IMR-90 (cell line): ENCODE results near the gene USP35. TPM values are rescaled to one million over a fixed set of nuclear protein-coding genes. Genes with fewer than 3 reads are reported as not detected.

Experiments
- ATAC-seq: fragments of 200-7000 bp; cut with Tn5 transposase; 2 replicates; pipeline ENCODE4 v1.9.1; 2020; ENCODE audit warnings: low read depth, mild to moderate bottlenecking, moderate library complexity
- BruUV-seq: library from RNA; stranded (reverse); fragments of 400-500 nt; replicated peaks from 2 replicates; lab custom pipeline; 2021; lab: Mats Ljungman, UMichigan
- CTCF ChIA-PET: fragments of 300-600 bp; formaldehyde crosslinking; extraction: SDS; loops from one replicate; lab custom pipeline; 2021; ENCODE audit warnings: antibody characterized with exemption; lab: Yijun Ruan, JAX
- POLR2A ChIA-PET: fragments of 300-600 bp; sonication (Branson Sonifier 250); formaldehyde crosslinking; loops from one replicate; lab custom pipeline; 2022; ENCODE audit warnings: antibody characterized with exemption; ENCODE audit not compliant: unreplicated experiment; lab: Charles Lee
- DNase-seq: peaks from one replicate; pipeline ENCODE4 v3.0.0; 2013
- H2AFZ ChIP-seq: replicated peaks from 2 replicates; pipeline ENCODE3; 2013; ENCODE audit warnings: low read length, mild to moderate bottlenecking; ENCODE audit not compliant: poor library complexity
- H2AK5ac ChIP-seq: 2 replicates; pipeline ENCODE4 v1.6.1; 2013; ENCODE audit warnings: low read depth, low read length, inconsistent platforms
- H2AK9ac ChIP-seq: replicated peaks from 2 replicates; pipeline ENCODE3; 2013; ENCODE audit warnings: mild to moderate bottlenecking, low read depth, low read length, moderate library complexity; ENCODE audit not compliant: poor library complexity
- H2BK120ac ChIP-seq: 2 replicates; pipeline ENCODE4 v1.6.1; 2013; ENCODE audit warnings: low read depth, low read length, inconsistent platforms
- H2BK15ac ChIP-seq: 3 replicates; pipeline ENCODE4 v1.6.1; 2013; ENCODE audit warnings: low read depth, low read length, inconsistent platforms
- H2BK20ac ChIP-seq: 2 replicates; pipeline ENCODE4 v1.6.1; 2013; ENCODE audit warnings: low read depth, mild to moderate bottlenecking, inconsistent platforms, low read length, moderate library complexity
- H2BK5ac ChIP-seq: 2 replicates; pipeline ENCODE4 v1.6.1; 2013; ENCODE audit warnings: mild to moderate bottlenecking, low read depth, low read length, inconsistent platforms; ENCODE audit not compliant: poor library complexity, severe bottlenecking
- H3K14ac ChIP-seq: replicated peaks from 2 replicates; pipeline ENCODE4 v1.6.1; 2013; ENCODE audit warnings: low read depth, low read length, inconsistent platforms
- H3K18ac ChIP-seq: 2 replicates; pipeline ENCODE4 v1.6.1; 2013; ENCODE audit warnings: low read depth, low read length, control low read depth
- H3K23ac ChIP-seq: 2 replicates; pipeline ENCODE4 v1.6.1; 2013; ENCODE audit warnings: low read depth, low read length, inconsistent platforms
- H3K27ac ChIP-seq: 2 replicates; pipeline ENCODE4 v1.5.1; 2013; ENCODE audit warnings: mild to moderate bottlenecking, control low read depth, low read length; ENCODE audit not compliant: insufficient read depth
- H3K27me3 ChIP-seq: 2 replicates; pipeline ENCODE4 v1.6.1; 2013; ENCODE audit warnings: low read length; ENCODE audit not compliant: control insufficient read depth, insufficient read depth
- H3K36me3 ChIP-seq: 2 replicates; pipeline ENCODE4 v1.6.1; 2013; ENCODE audit warnings: low read length, mixed read lengths; ENCODE audit not compliant: control insufficient read depth, insufficient read depth
- H3K4ac ChIP-seq: 2 replicates; pipeline ENCODE4 v1.6.1; 2013; ENCODE audit warnings: low read depth, low read length, inconsistent platforms
- H3K4me1 ChIP-seq: 2 replicates; pipeline ENCODE4 v1.6.1; 2013; ENCODE audit warnings: low read length, mixed read lengths; ENCODE audit not compliant: control insufficient read depth, insufficient read depth
- H3K4me2 ChIP-seq: 2 replicates; pipeline ENCODE4 v1.6.1; 2013; ENCODE audit warnings: low read depth, mild to moderate bottlenecking, control low read depth, low read length, moderate library complexity
- H3K4me3 ChIP-seq: 2 replicates; pipeline ENCODE4 v1.5.1; 2013; ENCODE audit warnings: low read depth, mild to moderate bottlenecking, control low read depth, low read length, moderate library complexity; ENCODE audit not compliant: insufficient read depth
- H3K56ac ChIP-seq: 2 replicates; pipeline ENCODE4 v1.6.1; 2013; ENCODE audit warnings: low read length, inconsistent platforms; ENCODE audit not compliant: insufficient read depth; ENCODE audit errors: extremely low read depth
- H3K79me1 ChIP-seq, 2 experiments: 2 replicates each; pipeline ENCODE4 v1.6.1; 2013; ENCODE audit warnings: low read length in 2 of 2, inconsistent platforms in 1 of 2, low read depth in 1 of 2
- H3K9ac ChIP-seq: 2 replicates; pipeline ENCODE4 v1.6.1; 2013; ENCODE audit warnings: low read depth, low read length, control low read depth
- H3K9me1 ChIP-seq: 2 replicates; pipeline ENCODE4 v1.6.1; 2013; ENCODE audit warnings: low read length, inconsistent platforms; ENCODE audit not compliant: insufficient read depth
- H3K9me3 ChIP-seq: 2 replicates; pipeline ENCODE4 v1.6.1; 2013; ENCODE audit warnings: low read length; ENCODE audit not compliant: control insufficient read depth, insufficient read depth
- H4K20me1 ChIP-seq: 2 replicates; pipeline ENCODE4 v1.6.1; 2013; ENCODE audit warnings: low read length, inconsistent platforms; ENCODE audit not compliant: insufficient read depth
- H4K5ac ChIP-seq: 2 replicates; pipeline ENCODE4 v1.6.1; 2013; ENCODE audit warnings: mild to moderate bottlenecking, low read depth, low read length, control low read depth
- H4K8ac ChIP-seq, 2 experiments: 2 replicates each; pipeline ENCODE4 v1.6.1; 2013; ENCODE audit warnings: low read depth in 2 of 2, low read length in 2 of 2, control low read depth in 1 of 2, inconsistent platforms in 1 of 2
- H4K91ac ChIP-seq: 2 replicates; pipeline ENCODE4 v1.6.1; 2013; ENCODE audit warnings: low read depth, low read length, inconsistent platforms; ENCODE audit not compliant: insufficient read depth
- BHLHE40 ChIP-seq: fragments of 150-350 bp; IDR thresholded peaks from 2 replicates; pipeline ENCODE4 v1.6.1; 2016; ENCODE audit warnings: mild to moderate bottlenecking, low read depth, low read length
- CEBPB ChIP-seq: IDR thresholded peaks from 2 replicates; pipeline ENCODE4 v1.6.1; 2012; ENCODE audit warnings: low read depth, low read length, improper control_type of control experiment
- CHD1 ChIP-seq: IDR thresholded peaks from 2 replicates; pipeline ENCODE4 v1.6.1; 2012; ENCODE audit warnings: low read depth, low read length, improper control_type of control experiment
- FOS ChIP-seq: fragments of 150-350 bp; IDR thresholded peaks from 2 replicates; pipeline ENCODE4 v1.6.1; 2016; ENCODE audit warnings: low read depth, low read length
- MAFK ChIP-seq: IDR thresholded peaks from 2 replicates; pipeline ENCODE4 v1.6.1; 2012; ENCODE audit warnings: low read depth, low read length, improper control_type of control experiment
- MAZ ChIP-seq: IDR thresholded peaks from 2 replicates; pipeline ENCODE4 v1.6.1; 2012; ENCODE audit warnings: low read depth, mild to moderate bottlenecking, low read length, improper control_type of control experiment, moderate library complexity, borderline replicate concordance
- MXI1 ChIP-seq: IDR thresholded peaks from 2 replicates; pipeline ENCODE4 v1.6.1; 2012; ENCODE audit warnings: low read depth, mild to moderate bottlenecking, low read length, moderate library complexity, borderline replicate concordance
- NFE2L2 ChIP-seq: fragments of 150-350 bp; IDR thresholded peaks from 2 replicates; pipeline ENCODE4 v1.6.1; 2016; ENCODE audit warnings: low read depth, mild to moderate bottlenecking, low read length
- POLR2A ChIP-seq: IDR thresholded peaks from 2 replicates; pipeline ENCODE4 v1.6.1; 2012; ENCODE audit warnings: mild to moderate bottlenecking, low read depth, low read length
- RAD21 ChIP-seq: IDR thresholded peaks from 2 replicates; pipeline ENCODE4 v1.6.1; 2012; ENCODE audit warnings: low read length, improper control_type of control experiment
- RCOR1 ChIP-seq: IDR thresholded peaks from 2 replicates; pipeline ENCODE4 v1.6.1; 2012; ENCODE audit warnings: mild to moderate bottlenecking, low read length, improper control_type of control experiment; ENCODE audit not compliant: insufficient replicate concordance
- RFX5 ChIP-seq: IDR thresholded peaks from 2 replicates; pipeline ENCODE4 v1.8.0; 2012; ENCODE audit warnings: low read depth, mild to moderate bottlenecking, low read length, moderate library complexity
- SMC3 ChIP-seq: fragments of 150-350 bp; IDR thresholded peaks from 2 replicates; pipeline ENCODE4 v1.6.1; 2016; ENCODE audit warnings: low read depth, mild to moderate bottlenecking, antibody characterized with exemption, low read length, moderate library complexity
- WGBS, 2 experiments: methylation state at CpG; one replicate each; pipeline versions ENCODE4 v1.1.5 to v1.1.7; 2013; ENCODE audit warnings: missing lambda C conversion rate in 2 of 2; ENCODE audit not compliant: insufficient read length in 1 of 2; ENCODE audit errors: extremely low coverage in 2 of 2; 5-methylcytosine and 5-hydroxymethylcytosine counted together
- dilution Hi-C: fragments of 300-500 bp; cut with HindIII; formaldehyde crosslinking; loops from one replicate; pipeline ENCODE4 v1.14.3; 2018; ENCODE audit warnings: low sequenced_read_pairs; ENCODE audit not compliant: unreplicated experiment
- in situ Hi-C: fragments of 300-500 bp; cut with MboI; formaldehyde crosslinking; loops from 3 replicates; pipeline ENCODE4 v1.14.3; 2019; ENCODE audit warnings: low sequenced_read_pairs, inconsistent platforms, mixed read lengths
- intact Hi-C: fragments of 100-400 bp; cut with micrococcal nuclease; formaldehyde crosslinking; loops from 2 replicates; pipeline ENCODE4 v1.10.0; 2022
- polyA plus RNA-seq, 3 experiments: library from polyadenylated mRNA; depleted of rRNA; stranded (reverse); fragments of >200 nt; gene quantifications; 2 replicates each; pipeline ENCODE4 v1.2.3, GENCODE V29; 2012; ENCODE audit warnings: low replicate concordance in 1 of 3
- total RNA-seq: library from RNA; depleted of rRNA; stranded (reverse); fragments of >200 nt; gene quantifications from 2 replicates; pipeline ENCODE4 v1.2.3, GENCODE V29; 2012
- TF ChIP-seq, protein P1 (sequence below): fragments of 150-350 bp; IDR thresholded peaks from 2 replicates; pipeline ENCODE4 v1.6.1; 2017; ENCODE audit warnings: mild to moderate bottlenecking, antibody characterized with exemption, low read length, low read depth
- TF ChIP-seq, protein P2 (sequence below): conservative IDR thresholded peaks from 2 replicates; pipeline ENCODE4 v1.5.1; 2012; ENCODE audit warnings: mild to moderate bottlenecking, low read depth, low read length, improper control_type of control experiment
- TF ChIP-seq, protein P3 (sequence below): fragments of 150-350 bp; IDR thresholded peaks from 2 replicates; pipeline ENCODE4 v1.6.1; 2016; ENCODE audit warnings: low read depth, mild to moderate bottlenecking, low read length, moderate library complexity, borderline replicate concordance

Gene USP35
- total and polyA plus RNA-seq, 2 of the 4 experiments (the other 2 are of a cell fraction) = 2.7 to 11.3 TPM

DNA sequence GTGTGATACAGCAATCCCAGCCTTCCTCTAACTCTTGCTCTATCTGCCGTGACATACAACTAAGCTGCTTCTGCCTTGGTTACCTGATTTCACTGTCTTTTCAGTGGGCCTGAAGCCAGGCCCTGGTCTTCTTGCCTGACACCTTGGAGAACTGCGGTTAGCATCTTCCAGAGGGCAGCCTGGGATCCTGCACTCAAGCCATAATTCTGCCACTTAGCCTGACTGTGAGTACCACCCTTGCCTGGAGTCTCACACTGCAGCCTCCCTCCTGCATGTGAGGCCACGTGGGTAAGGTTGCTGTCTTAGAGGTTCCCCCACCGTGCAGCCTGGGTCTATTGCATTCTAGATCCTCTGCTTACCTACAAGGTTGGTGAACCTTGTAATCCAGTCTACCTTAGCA, 35.8 kb downstream of the USP35 start:
- H3K18ac ChIP-seq = no peak overlapping the region
- no peak for ATAC-seq

More for the DNA sequence above, 35.8 kb downstream of the USP35 start:
- H4K5ac ChIP-seq = no peak overlapping the region
- no peak overlapping the region for H2AK5ac ChIP-seq
- peaks cover 0 to 12% of the 10 kb centered on the region in 2 experiments; a peak in 2 of 4 replicates for H3K79me1 ChIP-seq
- peaks cover 8% of the 10 kb centered on the region for H3K4me1 ChIP-seq
- H3K9me3 ChIP-seq = no peaks in the 10 kb centered on the region
- intact Hi-C loops (no loop called here), dilution Hi-C loops (no loop called here), in situ Hi-C loops (loop anchor here (10.0 kb wide), 1 partner anchor 340 kb away; no protein-coding TSS in a partner anchor)
- H3K4ac ChIP-seq = no peak overlapping the region
- H2BK5ac ChIP-seq = no peak overlapping the region
- H2AK9ac ChIP-seq = no peak overlapping the region
- H3K27me3 ChIP-seq = no peaks in the 10 kb centered on the region
- POLR2A ChIA-PET = no interaction called here
- H4K8ac ChIP-seq = no peak overlapping the region
- H3K4me3 ChIP-seq = no peak overlapping the region
- CTCF ChIA-PET = interaction anchor here (0.8 to 0.9 kb wide), 2 partner anchors 228 to 340 kb away, joined by 3 read pairs; no protein-coding TSS in a partner anchor
- no peak overlapping the region for H3K4me2 ChIP-seq
- H3K36me3 ChIP-seq = peaks cover 46% of the 10 kb centered on the region
- no peak overlapping the region for H2BK20ac ChIP-seq
- H3K9me1 ChIP-seq = peaks cover 23% of the 10 kb centered on the region; the same call in 1 of the 2 replicates
- BruUV-seq = no TSS peak
- H4K91ac ChIP-seq = no peak overlapping the region
- DNase-seq = no peak
- H3K27ac ChIP-seq = no peak overlapping the region
- no peak overlapping the region for H2BK120ac ChIP-seq
- peaks cover 10% of the 10 kb centered on the region; the same call in 1 of the 2 replicates for H4K20me1 ChIP-seq
- H3K14ac ChIP-seq = no peak overlapping the region
- H2BK15ac ChIP-seq = no peak overlapping the region
- H2AFZ ChIP-seq = no peak overlapping the region
- no peak overlapping the region for H3K23ac ChIP-seq
- WGBS, 2 experiments = 60% methylated on average over 1 of the region's 4 CpGs; no CpG with 5 or more reads in 1 of the 2 experiments
- H3K9ac ChIP-seq = no peak overlapping the region
- no peak overlapping the region for H3K56ac ChIP-seq
- no peak for TF ChIP-seq MAZ
- TF ChIP-seq RAD21 = no peak
- no peak for TF ChIP-seq POLR2A
- TF ChIP-seq, protein P1, sequence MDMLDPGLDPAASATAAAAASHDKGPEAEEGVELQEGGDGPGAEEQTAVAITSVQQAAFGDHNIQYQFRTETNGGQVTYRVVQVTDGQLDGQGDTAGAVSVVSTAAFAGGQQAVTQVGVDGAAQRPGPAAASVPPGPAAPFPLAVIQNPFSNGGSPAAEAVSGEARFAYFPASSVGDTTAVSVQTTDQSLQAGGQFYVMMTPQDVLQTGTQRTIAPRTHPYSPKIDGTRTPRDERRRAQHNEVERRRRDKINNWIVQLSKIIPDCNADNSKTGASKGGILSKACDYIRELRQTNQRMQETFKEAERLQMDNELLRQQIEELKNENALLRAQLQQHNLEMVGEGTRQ = no peak
- no peak for TF ChIP-seq FOS
- TF ChIP-seq BHLHE40 = no peak
- no peak for TF ChIP-seq RFX5
- TF ChIP-seq MAFK = no peak
- TF ChIP-seq RCOR1 = no peak
- TF ChIP-seq, protein P2, sequence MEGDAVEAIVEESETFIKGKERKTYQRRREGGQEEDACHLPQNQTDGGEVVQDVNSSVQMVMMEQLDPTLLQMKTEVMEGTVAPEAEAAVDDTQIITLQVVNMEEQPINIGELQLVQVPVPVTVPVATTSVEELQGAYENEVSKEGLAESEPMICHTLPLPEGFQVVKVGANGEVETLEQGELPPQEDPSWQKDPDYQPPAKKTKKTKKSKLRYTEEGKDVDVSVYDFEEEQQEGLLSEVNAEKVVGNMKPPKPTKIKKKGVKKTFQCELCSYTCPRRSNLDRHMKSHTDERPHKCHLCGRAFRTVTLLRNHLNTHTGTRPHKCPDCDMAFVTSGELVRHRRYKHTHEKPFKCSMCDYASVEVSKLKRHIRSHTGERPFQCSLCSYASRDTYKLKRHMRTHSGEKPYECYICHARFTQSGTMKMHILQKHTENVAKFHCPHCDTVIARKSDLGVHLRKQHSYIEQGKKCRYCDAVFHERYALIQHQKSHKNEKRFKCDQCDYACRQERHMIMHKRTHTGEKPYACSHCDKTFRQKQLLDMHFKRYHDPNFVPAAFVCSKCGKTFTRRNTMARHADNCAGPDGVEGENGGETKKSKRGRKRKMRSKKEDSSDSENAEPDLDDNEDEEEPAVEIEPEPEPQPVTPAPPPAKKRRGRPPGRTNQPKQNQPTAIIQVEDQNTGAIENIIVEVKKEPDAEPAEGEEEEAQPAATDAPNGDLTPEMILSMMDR = no peak
- TF ChIP-seq NFE2L2 = no peak
- TF ChIP-seq CHD1 = no peak
- TF ChIP-seq, protein P3, sequence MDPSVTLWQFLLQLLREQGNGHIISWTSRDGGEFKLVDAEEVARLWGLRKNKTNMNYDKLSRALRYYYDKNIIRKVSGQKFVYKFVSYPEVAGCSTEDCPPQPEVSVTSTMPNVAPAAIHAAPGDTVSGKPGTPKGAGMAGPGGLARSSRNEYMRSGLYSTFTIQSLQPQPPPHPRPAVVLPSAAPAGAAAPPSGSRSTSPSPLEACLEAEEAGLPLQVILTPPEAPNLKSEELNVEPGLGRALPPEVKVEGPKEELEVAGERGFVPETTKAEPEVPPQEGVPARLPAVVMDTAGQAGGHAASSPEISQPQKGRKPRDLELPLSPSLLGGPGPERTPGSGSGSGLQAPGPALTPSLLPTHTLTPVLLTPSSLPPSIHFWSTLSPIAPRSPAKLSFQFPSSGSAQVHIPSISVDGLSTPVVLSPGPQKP = no peak
- no peak for TF ChIP-seq MXI1
- no peak for TF ChIP-seq CEBPB
- TF ChIP-seq SMC3 = no peak
